AG09309 (cell line): ENCODE results near the gene TMEM25.
A peak's percentile ranks its signal among the peaks of the same experiment; 100 is the strongest.
"Not testable (repeated sequence)": the region's sequence is repeated elsewhere in the genome, so short reads cannot be mapped to it uniquely, and the experiment has no call there.

Experiments
- DNase-seq: peaks from one replicate; pipeline ENCODE4 v3.0.0-alpha.2; 2010; ENCODE audit warnings: low read depth
- H3K4me3 ChIP-seq: 2 replicates; pipeline ENCODE4 v1.5.1; 2011; ENCODE audit warnings: mild to moderate bottlenecking, low read depth, low read length, moderate library complexity; ENCODE audit not compliant: control insufficient read depth
- CTCF ChIP-seq: IDR thresholded peaks from 2 replicates; pipeline ENCODE4 v1.5.1; 2011; ENCODE audit warnings: mild to moderate bottlenecking, low read depth, low read length, inconsistent platforms; ENCODE audit not compliant: insufficient read depth, control insufficient read depth; ENCODE audit errors: missing control alignments

Gene TMEM25

GRCh38 chr11:118560806-118561205 lies 29.8 kb downstream of the TMEM25 start:
- no peak for TF ChIP-seq CTCF
- H3K4me3 ChIP-seq = no peak overlapping the region
- no peak for DNase-seq

- H3K4me3 ChIP-seq = peak overlapping the region; percentile 64
- TF ChIP-seq CTCF = no peak
- DNase-seq = no peak
Measured at GRCh38 chr11:118565051-118565450, 34.1 kb downstream of the TMEM25 start.

- DNase-seq = no peak
- H3K4me3 ChIP-seq = no peak overlapping the region
- TF ChIP-seq CTCF = no peak
Measured at GRCh38 chr11:118569670-118570069, 38.7 kb downstream of the TMEM25 start.

- H3K4me3 ChIP-seq = no peak overlapping the region
- no peak for DNase-seq
- TF ChIP-seq CTCF = no peak
Measured at GRCh38 chr11:118570787-118571186, 39.8 kb downstream of the TMEM25 start.

GRCh38 chr11:118571701-118572060 lies 40.7 kb downstream of the TMEM25 start:
- peak overlapping the region; percentile 99 for H3K4me3 ChIP-seq
- not testable (repeated sequence) for DNase-seq

- DNase-seq = no peak
Measured at GRCh38 chr11:118572061-118572980, 41.3 kb downstream of the TMEM25 start, which contains the start of gene ARCN1. ARCN1 (plus strand) TSS chr11:118572409; CDS start chr11:118572548, 139 bp downstream.

More at GRCh38 chr11:118572061-118572980, 41.3 kb downstream of the TMEM25 start, which contains the start of gene ARCN1:
- TF ChIP-seq CTCF = no peak
- H3K4me3 ChIP-seq = peak within 1 kb of the TSS; percentile 99
